Activated CD4-positive, alpha-beta memory T cell treated with anti-CD3 and anti-CD28 coated beads, Interleukin-2, amount 10 ng/mL, durations not matched to agents 7 days and 5 days (primary cell): ENCODE measurements around the gene EXD1. TPM values are rescaled to one million over a fixed set of nuclear protein-coding genes. Genes with fewer than 3 reads are reported as not detected.
A peak's percentile ranks its signal among the peaks of the same experiment; 100 is the strongest.
"Not testable (repeated sequence)": the region's sequence is repeated elsewhere in the genome, so short reads cannot be mapped to it uniquely, and the experiment has no call there.

Source experiments
- CTCF ChIA-PET: fragments of 350-600 bp; sonication (Branson Sonifier 250); formaldehyde crosslinking; loops from one replicate; lab custom pipeline; 2021; ENCODE audit warnings: antibody characterized with exemption, inconsistent platforms; lab: Charles Lee
- POLR2A ChIA-PET: fragments of 350-600 bp; sonication (Branson Sonifier 250); formaldehyde crosslinking; loops from one replicate; lab custom pipeline; 2021; ENCODE audit warnings: antibody characterized with exemption; lab: Charles Lee
- DNase-seq: peaks from one replicate; pipeline ENCODE4 v3.0.0-alpha.2; 2020
- H3K27ac Mint-ChIP-seq: one replicate; pipeline ENCODE4 v1.8.0; 2021; ENCODE audit warnings: mild to moderate bottlenecking, mixed read lengths
- H3K27me3 Mint-ChIP-seq: one replicate; pipeline ENCODE4 v1.8.0; 2021; ENCODE audit warnings: mixed read lengths
- H3K36me3 Mint-ChIP-seq: one replicate; pipeline ENCODE4 v1.8.0; 2021; ENCODE audit warnings: low read depth, mixed read lengths
- H3K4me1 Mint-ChIP-seq: one replicate; pipeline ENCODE4 v1.8.0; 2021; ENCODE audit warnings: mixed read lengths
- H3K4me3 Mint-ChIP-seq: one replicate; pipeline ENCODE4 v1.8.0; 2021; ENCODE audit warnings: mild to moderate bottlenecking, mixed read lengths
- H3K9me3 Mint-ChIP-seq: one replicate; pipeline ENCODE4 v1.8.0; 2021; ENCODE audit warnings: mixed read lengths
- total RNA-seq, 2 experiments: library from RNA; stranded (reverse); gene quantifications; one replicate each; pipeline ENCODE4 v1.2.3, GENCODE V29; 2021

EXD1 gene, protein sequence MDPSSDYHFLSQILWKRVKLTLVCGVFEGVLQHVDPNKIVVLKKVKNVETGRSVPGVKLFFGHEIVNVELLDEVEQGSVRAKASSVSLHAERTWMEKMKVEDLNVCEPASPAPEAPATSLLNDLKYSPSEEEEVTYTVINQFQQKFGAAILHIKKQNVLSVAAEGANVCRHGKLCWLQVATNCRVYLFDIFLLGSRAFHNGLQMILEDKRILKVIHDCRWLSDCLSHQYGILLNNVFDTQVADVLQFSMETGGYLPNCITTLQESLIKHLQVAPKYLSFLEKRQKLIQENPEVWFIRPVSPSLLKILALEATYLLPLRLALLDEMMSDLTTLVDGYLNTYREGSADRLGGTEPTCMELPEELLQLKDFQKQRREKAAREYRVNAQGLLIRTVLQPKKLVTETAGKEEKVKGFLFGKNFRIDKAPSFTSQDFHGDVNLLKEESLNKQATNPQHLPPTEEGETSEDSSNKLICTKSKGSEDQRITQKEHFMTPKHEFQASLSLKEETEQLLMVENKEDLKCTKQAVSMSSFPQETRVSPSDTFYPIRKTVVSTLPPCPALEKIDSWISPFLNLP
- total RNA-seq: not detected

DNA sequence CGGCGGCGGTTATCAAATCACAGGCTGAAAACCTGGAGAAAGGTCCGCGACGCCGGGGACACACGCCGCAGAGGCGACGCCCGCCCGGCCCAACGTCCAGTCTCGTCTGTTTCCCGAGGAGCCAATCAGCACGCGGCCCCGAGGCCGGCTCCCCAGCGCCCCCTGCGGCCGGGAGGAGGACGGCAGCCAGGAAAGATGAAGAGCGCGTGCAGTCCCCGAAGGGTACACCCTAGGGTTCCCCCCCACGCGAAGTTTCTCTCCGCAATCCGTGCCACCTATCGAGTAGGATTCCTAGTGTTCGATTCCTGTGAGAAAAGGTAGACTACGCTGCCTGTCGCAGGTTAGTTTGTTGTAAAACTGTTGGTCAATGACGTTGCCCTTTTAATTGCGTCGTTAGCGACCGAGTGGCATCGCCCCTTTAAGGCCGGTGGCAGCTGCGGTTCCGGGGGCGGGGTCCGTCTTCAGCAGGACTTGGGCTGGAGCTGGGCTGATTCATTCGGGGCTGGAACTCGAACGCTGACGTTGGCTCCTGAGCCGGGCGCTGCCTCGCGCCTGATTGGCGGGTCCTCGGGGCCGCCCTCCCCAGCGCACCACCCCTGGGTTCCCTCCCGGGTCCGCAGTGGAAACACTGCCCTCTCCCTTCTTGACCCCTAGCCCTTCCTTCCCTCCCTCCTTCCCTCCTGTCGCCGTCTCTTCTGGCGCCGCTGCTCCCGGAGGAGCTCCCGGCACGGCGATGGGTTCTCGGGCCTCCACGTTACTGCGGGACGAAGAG is at the start of gene EXD1, which contains the start of gene CHP1:
Gene EXD1, minus strand, starts transcription at position 108 of the 772 bp plus-strand sequence. CDS start 4,182 bp downstream, outside the sequence.
Gene CHP1, plus strand, starts transcription at position 619 of the 772 bp plus-strand sequence. Its CDS starts 115 bp downstream, at position 734.
- Mint-ChIP-seq H3K9me3 (no peaks in the 10 kb centered on the region), H3K4me1 (peaks cover 31% of the 10 kb centered on the region), H3K36me3 (peaks cover 3% of the 10 kb centered on the region), H3K27me3 (peaks cover 5% of the 10 kb centered on the region), H3K4me3 (peak within 1 kb of the TSS; percentile 84), H3K27ac (peak within 1 kb of the TSS; percentile 72)
- peak; percentile 97 for DNase-seq
- POLR2A ChIA-PET: interaction anchor here (0.5 to 2.7 kb wide), 17 partner anchors 10 to 354 kb away, joined by 3 to 27 read pairs (median 5); partner anchors contain the start of genes CHAC1, INO80, NUSAP1 and OIP5
- CTCF ChIA-PET: interaction anchor here (0.6 to 2.1 kb wide), 23 partner anchors 9 to 536 kb away, joined by 3 to 11 read pairs (median 4); partner anchors contain the start of genes CHAC1, NUSAP1, OIP5 and RAD51

GRCh38 chr15:41279535-41280283 is 49.2 kb upstream of the EXD1 start:
- Mint-ChIP-seq H3K4me3 (no peak overlapping the region), H3K27me3 (no peaks in the 10 kb centered on the region), H3K4me1 (peaks cover 25% of the 10 kb centered on the region), H3K27ac (no peak overlapping the region), H3K9me3 (no peaks in the 10 kb centered on the region), H3K36me3 (peaks cover 31% of the 10 kb centered on the region)
- DNase-seq: no peak
- CTCF ChIA-PET: no interaction called here
- POLR2A ChIA-PET: no interaction called here

DNA sequence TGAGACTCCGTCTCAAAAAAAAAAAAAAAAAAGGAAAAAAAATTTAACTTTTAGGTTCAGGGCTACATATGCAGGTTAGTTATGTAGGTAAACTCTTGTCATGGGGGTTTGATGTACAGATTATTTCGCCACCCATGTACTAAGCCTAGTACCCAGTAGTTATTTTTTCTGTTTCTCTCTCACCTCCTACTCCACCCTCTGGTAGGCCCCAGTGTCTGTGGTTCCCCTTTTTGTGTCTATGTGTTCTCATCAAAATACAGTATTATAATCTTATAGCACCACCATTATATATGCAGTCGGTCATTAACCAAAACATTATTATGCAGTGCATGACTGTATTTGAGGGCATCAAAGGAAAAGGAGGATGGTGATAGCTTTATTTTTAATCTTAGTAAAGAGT is 47.8 kb upstream of the EXD1 start:
- ChIA-PET POLR2A (no interaction called here), CTCF (no interaction called here)
- H3K36me3 Mint-ChIP-seq: peaks cover 21% of the 10 kb centered on the region

GRCh38 chr15:41276831-41277230 is 46.3 kb upstream of the EXD1 start:
- no peak for DNase-seq
- ChIA-PET POLR2A (interaction anchor here (0.7 to 1.3 kb wide), 3 partner anchors 9 to 1244 kb away, joined by 3 read pairs; no protein-coding TSS in a partner anchor), CTCF (no interaction called here)
- H3K9me3 Mint-ChIP-seq: no peaks in the 10 kb centered on the region
- no peak overlapping the region for H3K27ac Mint-ChIP-seq
- no peaks in the 10 kb centered on the region for H3K27me3 Mint-ChIP-seq
- no peak overlapping the region for H3K4me3 Mint-ChIP-seq
- peaks cover 21% of the 10 kb centered on the region for H3K36me3 Mint-ChIP-seq
- H3K4me1 Mint-ChIP-seq: peaks cover 8% of the 10 kb centered on the region

More for the DNA sequence above, 47.8 kb upstream of the EXD1 start:
- Mint-ChIP-seq H3K27me3 (no peaks in the 10 kb centered on the region), H3K4me3 (no peak overlapping the region), H3K9me3 (no peaks in the 10 kb centered on the region), H3K4me1 (peaks cover 21% of the 10 kb centered on the region), H3K27ac (no peak overlapping the region)
- DNase-seq: no peak

- no peaks in the 10 kb centered on the region for H3K27me3 Mint-ChIP-seq
- no peak overlapping the region for H3K27ac Mint-ChIP-seq
- H3K36me3 Mint-ChIP-seq: peaks cover 12% of the 10 kb centered on the region
- H3K4me3 Mint-ChIP-seq: no peak overlapping the region
- H3K4me1 Mint-ChIP-seq: no peaks in the 10 kb centered on the region
- CTCF ChIA-PET: no interaction called here
- no peak for DNase-seq
- POLR2A ChIA-PET: no interaction called here
- H3K9me3 Mint-ChIP-seq: no peaks in the 10 kb centered on the region
These were observed 39.3 kb upstream of the EXD1 start for GRCh38 chr15:41269887-41270286.

- Mint-ChIP-seq H3K9me3 (no peaks in the 10 kb centered on the region), H3K36me3 (peaks cover 29% of the 10 kb centered on the region), H3K4me1 (no peaks in the 10 kb centered on the region), H3K27me3 (no peaks in the 10 kb centered on the region), H3K4me3 (no peak overlapping the region), H3K27ac (no peak overlapping the region)
- DNase-seq: no peak
- ChIA-PET POLR2A (interaction anchor here (1.0 kb wide), 1 partner anchor 19 kb away, joined by 4 read pairs; no protein-coding TSS in a partner anchor), CTCF (no interaction called here)
These were observed 33.4 kb upstream of the EXD1 start for GRCh38 chr15:41263891-41264351.

DNA sequence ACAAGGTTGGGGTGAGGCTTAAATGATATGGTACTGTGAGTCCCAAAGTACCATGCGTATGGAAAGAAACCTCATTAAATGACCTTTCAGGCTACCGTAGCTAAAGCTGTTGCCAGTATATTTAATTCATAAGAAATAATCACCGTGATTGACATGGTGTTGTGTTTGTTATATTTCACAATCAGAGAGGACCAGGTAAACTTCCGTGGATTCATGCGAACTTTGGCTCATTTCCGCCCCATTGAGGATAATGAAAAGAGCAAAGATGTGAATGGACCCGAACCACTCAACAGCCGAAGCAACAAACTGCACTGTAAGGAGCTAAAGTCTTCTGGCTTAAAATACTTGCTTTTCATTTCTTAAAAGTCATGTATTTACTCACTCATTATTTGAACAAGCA is 32.0 kb upstream of the EXD1 start:
- Mint-ChIP-seq H3K4me3 (no peak overlapping the region), H3K27ac (no peak overlapping the region), H3K4me1 (no peaks in the 10 kb centered on the region), H3K36me3 (peaks cover 33% of the 10 kb centered on the region), H3K27me3 (no peaks in the 10 kb centered on the region), H3K9me3 (no peaks in the 10 kb centered on the region)
- CTCF ChIA-PET: no interaction called here
- POLR2A ChIA-PET: no interaction called here
- no peak for DNase-seq

GRCh38 chr15:41260924-41261323 is 30.4 kb upstream of the EXD1 start:
- H3K27me3 Mint-ChIP-seq, CTCF ChIA-PET, H3K27ac Mint-ChIP-seq, POLR2A ChIA-PET, H3K9me3 Mint-ChIP-seq, H3K4me3 Mint-ChIP-seq, DNase-seq, H3K4me1 Mint-ChIP-seq: not testable (repeated sequence)
- peaks cover 25% of the 10 kb centered on the region for H3K36me3 Mint-ChIP-seq

- DNase-seq: no peak
- Mint-ChIP-seq H3K4me3 (no peak overlapping the region), H3K9me3 (no peaks in the 10 kb centered on the region), H3K27me3 (no peaks in the 10 kb centered on the region), H3K27ac (no peak overlapping the region), H3K36me3 (peaks cover 21% of the 10 kb centered on the region), H3K4me1 (no peaks in the 10 kb centered on the region)
- CTCF ChIA-PET: interaction anchor here (0.6 kb wide), 1 partner anchor 566 kb away, joined by 3 read pairs; no protein-coding TSS in a partner anchor
- POLR2A ChIA-PET: interaction anchor here (0.7 kb wide), 1 partner anchor 24 kb away, joined by 3 read pairs; no protein-coding TSS in a partner anchor
These were observed 29.1 kb upstream of the EXD1 start for GRCh38 chr15:41259546-41260189.

GRCh38 chr15:41258750-41259471 is 28.4 kb upstream of the EXD1 start:
- no peaks in the 10 kb centered on the region for H3K9me3 Mint-ChIP-seq
- no peak overlapping the region for H3K4me3 Mint-ChIP-seq
- POLR2A ChIA-PET: interaction anchor here (0.7 kb wide), 1 partner anchor 25 kb away, joined by 3 read pairs; no protein-coding TSS in a partner anchor
- CTCF ChIA-PET: no interaction called here
- H3K27me3 Mint-ChIP-seq: no peaks in the 10 kb centered on the region
- DNase-seq: no peak
- no peak overlapping the region for H3K27ac Mint-ChIP-seq
- no peaks in the 10 kb centered on the region for H3K4me1 Mint-ChIP-seq
- H3K36me3 Mint-ChIP-seq: peaks cover 22% of the 10 kb centered on the region

DNA sequence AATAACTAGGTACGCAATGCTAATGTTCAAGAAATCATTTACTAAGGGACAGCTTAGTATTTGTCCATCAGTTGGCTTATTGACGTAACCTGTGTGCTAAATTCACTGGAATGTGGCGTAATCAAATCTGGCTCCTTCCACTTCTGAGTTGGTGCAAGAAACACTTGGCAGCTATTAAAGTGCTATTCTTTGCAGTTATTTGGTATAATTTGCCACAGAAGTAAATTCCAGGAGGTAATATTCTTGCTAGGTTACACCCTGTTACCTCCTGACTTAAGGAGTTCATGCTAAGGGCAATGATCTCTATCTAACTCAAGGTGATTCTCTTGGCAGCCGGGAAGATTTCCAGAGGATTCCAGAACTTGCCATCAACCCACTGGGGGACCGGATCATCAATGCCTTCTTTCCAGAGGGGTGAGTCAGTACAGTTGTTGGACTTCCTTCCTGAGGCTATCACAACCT is 26.1 kb upstream of the EXD1 start:
- Mint-ChIP-seq H3K4me3 (no peak overlapping the region), H3K27ac (no peak overlapping the region), H3K36me3 (peaks cover 11% of the 10 kb centered on the region), H3K9me3 (no peaks in the 10 kb centered on the region), H3K27me3 (no peaks in the 10 kb centered on the region), H3K4me1 (no peaks in the 10 kb centered on the region)
- CTCF ChIA-PET: no interaction called here
- DNase-seq: no peak
- POLR2A ChIA-PET: no interaction called here
